Islet precursor cell (in vitro differentiated cells): Measurements from ENCODE around the gene DRC3.
"Not testable (repeated sequence)": the region's sequence is repeated elsewhere in the genome, so short reads cannot be mapped to it uniquely, and the experiment has no call there.

Source experiments
- DNase-seq: peaks from one replicate; pipeline ENCODE4 v3.0.0-alpha.2; 2018

The DRC3 gene, protein sequence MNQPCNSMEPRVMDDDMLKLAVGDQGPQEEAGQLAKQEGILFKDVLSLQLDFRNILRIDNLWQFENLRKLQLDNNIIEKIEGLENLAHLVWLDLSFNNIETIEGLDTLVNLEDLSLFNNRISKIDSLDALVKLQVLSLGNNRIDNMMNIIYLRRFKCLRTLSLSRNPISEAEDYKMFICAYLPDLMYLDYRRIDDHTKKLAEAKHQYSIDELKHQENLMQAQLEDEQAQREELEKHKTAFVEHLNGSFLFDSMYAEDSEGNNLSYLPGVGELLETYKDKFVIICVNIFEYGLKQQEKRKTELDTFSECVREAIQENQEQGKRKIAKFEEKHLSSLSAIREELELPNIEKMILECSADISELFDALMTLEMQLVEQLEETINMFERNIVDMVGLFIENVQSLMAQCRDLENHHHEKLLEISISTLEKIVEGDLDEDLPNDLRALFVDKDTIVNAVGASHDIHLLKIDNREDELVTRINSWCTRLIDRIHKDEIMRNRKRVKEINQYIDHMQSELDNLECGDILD

DNA sequence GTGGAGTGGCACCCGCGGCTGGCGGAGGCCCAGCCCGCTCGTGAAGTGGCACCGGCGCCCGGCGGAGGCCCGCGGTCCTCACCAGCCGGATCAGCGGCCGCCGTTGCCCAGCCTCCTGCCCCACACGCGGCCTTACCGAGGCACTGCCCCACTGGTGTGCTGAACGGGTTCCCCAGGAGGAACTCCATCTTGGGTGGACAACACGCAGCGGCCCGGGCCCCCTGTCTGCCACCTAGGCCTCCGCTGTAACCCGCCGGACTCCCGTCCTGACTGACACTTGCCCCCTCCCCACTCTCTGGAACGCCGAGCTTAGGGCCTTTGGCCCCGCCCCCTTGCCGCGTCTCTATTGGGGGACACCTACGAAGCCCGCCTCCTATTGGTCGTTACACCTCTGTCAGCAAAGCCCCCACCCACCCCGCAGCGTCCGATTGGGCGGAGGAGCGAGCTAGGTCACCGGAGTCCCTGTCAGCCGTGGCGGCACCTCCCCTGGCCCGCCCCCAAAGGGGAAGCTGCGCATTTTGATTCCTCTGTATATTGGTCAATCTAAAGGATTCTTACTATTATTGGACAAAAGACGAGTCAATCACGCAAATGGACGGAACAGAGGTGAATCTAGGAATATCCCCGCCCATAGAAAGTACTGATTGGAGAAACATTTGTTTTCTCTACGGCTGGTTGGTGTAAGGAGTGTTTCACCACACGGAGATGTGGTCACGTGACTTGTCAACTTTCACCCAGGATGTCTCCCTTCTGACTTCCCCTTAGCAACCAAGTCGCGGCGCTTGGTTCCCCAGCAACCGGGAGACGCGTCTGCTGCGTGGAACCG lies at the start of gene DRC3, which contains the start of gene TOM1L2:
DRC3 (plus strand) TSS at position 737 of the 826 bp plus-strand sequence. CDS start 4,737 bp downstream, outside the sequence.
TOM1L2 (minus strand) TSS at position 275 of the 826 bp plus-strand sequence; CDS start at position 188, 87 bp downstream.
- peak; percentile 100 for DNase-seq

DNA sequence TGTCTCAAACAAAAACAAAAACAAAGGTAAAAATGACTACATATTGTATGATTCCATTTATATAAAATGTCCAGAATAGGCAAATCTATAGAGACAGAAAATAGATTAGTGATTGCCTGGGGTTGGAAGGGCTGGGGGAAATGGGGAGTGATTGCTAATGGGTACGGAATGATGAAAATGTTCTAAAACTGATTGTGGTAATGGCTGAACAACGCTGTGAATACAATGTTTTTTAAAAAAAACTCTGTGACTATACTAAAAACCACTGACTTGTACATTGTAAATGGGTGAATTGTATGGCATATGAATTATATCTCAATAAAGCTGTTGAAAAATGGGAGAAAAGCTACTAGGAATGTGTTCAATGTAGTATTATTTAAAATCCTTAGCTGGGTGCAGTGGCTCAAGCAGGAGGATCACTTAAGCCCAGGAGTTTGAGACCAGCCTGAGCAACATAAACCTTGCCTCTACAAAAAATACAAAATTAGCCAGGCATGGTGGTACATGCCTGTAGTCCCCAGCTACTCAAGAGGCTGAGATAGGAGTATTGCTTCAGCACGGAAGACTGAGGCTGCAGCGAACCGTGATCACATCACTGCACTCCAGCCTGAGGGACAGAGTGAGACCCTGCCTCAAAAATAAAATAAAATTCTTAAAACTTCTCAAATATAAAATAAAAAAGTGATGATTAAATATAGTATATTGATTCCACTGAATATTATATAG lies 48.4 kb upstream of the DRC3 start:
- no peak for DNase-seq

DNA sequence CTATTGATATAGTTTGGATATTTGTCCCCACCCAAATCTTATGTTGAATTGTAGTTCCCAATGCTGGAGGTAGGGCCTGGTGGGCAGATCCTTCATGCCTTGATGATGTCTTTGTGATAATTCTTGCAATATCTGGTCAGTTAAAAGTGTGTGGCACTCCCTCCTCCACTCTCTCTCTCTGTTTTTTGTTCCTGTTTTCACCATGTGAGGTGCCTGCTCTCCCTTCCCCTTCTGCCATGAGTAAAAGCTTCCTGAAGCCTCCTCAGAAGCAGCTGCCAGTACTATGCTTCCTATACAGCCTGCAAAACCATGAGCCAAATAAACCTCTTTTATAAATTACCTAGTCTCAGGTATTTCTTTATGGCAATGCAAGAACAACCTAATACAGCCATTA lies 47.8 kb upstream of the DRC3 start:
- DNase-seq, result no peak

DNA sequence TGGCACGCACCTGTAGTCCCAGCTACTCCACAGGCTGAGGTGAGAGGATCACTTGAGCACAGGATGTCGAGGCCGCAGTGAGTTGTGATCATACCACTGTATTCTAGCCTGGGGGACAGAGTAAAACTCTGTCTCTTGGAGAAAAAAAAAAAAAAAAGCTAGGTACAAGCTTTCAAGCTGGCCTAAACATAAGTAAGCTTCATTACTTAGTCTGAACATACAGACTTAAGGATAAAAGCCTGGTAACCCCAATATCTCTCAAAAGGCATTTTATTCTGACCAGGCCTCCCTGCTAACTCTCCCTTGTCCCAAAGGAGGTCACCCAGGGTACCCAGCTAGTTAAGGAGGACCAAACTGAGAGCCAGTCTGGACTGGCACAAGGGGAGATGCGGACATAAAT lies 46.6 kb upstream of the DRC3 start:
- DNase-seq, result no peak

DNA sequence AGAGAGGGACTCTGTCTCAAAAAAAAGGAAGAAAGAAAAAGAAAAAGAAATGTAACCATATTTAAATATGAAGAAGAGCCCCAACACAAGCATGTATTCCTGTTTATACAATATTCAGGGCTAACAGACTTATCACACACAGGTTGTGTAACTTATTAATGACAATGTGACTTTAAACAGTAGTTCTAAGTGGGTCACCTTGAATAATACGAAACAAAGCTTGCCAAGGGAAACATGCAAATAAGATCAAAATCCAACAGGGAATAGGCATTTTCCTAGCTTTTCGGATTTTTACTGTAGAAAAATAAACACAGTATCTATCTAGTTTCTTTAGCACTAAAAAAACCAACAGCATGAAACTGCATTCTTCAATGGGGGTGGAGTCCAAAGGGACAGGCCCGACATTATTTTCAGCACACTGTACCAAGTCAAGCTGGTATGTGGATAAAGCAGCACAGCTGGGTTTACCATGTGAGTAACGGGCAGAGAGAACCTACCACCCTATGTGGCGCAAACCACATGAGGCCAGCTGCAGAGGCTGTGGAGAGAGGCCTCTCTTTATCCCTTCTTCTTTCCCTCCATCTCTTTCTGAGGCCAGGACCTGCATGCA lies 45.7 kb upstream of the DRC3 start:
- DNase-seq, result no peak

DNA sequence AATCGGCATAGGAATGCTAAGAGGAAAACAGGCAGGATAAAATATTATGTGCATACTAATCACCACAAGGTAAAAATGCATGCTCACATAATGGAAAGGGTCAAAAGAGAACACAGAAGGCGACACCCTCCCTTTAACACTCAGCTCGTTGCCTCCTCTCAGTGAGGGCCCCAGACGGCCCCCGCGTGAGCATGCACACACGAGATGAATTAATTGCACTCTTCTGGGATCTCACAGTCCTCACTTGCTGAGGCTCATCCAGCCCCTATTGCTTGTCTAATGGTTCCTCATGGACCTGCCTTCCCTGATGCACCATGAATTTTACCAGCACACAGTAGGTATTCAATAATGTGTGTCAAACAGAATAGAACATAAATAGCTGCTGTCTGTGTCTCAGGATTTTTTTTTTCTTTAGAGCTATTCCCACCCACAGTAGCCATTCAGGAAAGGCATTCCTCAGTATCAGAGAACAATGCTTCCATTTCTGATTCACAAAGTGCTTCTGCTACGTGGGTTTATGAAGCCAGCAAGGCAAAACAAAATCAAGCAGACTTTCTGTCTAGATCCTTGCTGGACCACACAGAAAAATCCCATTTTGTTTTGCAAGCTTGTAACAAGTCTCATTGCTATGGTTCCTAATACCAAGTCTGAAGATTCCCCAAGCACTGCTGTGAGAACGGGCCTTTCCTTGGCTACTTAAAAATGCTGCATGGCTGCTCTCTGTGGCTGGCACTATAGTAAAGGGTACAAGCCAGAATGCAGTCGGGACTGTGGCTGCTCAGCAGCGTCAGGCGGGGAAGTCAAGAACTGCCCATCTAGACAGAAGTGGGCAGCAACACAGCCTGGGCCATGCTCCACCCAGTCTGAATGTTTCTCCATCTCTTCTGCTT lies 44.0 kb upstream of the DRC3 start:
- peak; percentile 58 for DNase-seq

DNA sequence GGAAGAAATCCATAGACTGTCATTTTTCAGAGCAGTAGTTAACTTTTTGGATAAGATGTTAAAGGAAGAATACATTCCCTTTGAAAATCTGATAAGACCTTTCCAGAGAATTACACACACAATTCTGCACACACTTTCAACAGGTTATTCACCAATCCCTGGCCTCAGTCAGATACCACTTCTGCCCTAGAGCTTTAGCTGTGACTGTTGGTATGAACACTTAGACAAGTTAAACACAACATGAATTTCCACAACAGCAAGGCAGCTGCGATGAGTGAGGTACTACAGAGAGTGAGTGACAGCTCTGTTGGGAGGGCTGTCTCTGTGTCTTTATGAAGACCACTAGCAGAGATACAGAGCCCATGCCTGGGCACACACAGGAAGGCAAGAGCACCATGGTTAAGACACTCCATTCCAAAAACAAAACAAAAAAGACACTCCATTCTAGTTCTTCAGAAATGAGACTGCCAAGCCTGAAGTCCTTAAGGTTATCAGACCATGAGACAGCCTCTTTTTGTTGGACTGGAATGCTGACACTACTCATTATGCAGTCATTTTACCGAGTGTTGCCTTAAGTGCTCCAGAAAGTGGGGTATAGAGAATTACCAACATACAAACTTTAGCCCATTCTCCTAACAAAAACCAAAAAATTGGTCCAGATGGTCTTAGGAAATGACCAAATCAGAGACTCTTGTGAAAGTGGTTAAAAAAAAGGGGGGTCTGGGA lies 42.8 kb upstream of the DRC3 start:
- no peak for DNase-seq

DNA sequence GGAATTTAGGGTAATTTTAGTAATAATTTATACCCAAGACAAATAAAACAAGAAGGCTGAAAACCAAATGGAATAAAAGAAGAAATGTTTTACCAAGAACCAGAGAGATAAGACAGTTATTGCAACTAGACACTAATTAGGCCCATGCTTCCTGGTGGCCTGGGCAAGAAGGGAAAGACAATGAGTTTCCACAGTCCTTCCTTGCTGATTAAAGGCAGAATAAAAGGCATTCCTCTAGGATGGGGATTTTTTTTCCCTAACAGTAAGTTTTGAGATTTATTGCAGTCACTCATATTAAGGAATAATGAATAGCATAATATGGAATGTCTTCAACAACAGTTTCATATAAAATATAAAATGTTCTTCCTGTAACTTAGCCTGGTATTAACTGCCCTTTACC lies 42.0 kb upstream of the DRC3 start:
- no peak for DNase-seq

DNA sequence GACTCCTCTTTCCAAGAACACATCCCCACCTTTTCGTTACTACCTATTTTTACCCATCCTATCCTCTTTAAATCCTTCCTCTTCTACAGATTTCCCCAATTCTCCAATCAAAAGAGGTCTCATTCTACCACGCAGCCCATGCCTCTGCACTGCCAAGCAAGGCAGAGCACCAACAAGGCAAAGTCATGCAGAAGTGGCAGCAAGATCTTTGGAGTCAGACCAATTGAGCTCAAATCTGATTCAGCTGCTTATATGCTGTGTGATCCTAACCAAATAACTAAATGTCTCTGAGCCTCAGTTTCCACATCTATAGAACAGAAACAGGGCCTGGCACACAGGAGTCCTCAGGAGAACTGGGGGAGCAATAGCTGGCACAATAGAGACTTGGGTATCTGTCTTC lies 41.5 kb upstream of the DRC3 start:
- no peak for DNase-seq

DNA sequence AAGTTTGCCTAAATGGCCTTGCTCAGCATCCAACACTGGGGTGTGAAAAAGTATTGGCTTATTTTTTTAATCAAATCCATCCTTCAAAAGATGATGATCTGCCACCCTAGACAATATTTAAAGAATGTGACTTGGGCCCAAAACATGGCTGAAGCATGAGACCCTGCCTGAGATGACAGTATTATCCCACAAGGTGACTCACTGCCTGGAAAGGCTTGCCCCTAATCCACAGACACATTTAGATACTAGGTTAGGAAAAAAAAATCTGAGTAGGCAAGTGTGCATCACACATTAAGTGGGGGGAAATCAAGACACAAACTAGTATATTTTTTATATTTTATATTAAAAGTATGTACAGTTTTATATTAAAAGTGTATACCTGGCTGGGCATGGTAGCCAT lies 38.9 kb upstream of the DRC3 start:
- DNase-seq, result no peak

DNA sequence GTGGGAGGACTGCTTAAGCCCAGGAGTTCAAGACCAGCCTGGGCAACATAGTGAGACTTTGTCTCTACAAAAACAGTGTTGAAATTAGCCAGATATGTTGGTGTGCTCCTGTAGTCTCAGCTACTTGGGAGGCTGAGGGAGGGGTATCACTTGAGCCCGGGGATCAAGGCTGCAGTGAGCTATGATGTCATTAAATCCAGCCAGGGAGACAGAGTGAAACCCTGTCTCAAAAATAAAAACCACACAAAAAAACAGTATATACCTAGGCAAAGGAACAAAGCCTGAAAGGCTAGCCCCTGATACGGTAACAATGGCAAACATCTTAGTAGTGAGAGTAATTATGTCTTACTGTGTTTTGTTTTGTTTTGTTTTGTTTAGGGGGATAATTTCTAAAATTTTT lies 38.4 kb upstream of the DRC3 start:
- no peak for DNase-seq

DNA sequence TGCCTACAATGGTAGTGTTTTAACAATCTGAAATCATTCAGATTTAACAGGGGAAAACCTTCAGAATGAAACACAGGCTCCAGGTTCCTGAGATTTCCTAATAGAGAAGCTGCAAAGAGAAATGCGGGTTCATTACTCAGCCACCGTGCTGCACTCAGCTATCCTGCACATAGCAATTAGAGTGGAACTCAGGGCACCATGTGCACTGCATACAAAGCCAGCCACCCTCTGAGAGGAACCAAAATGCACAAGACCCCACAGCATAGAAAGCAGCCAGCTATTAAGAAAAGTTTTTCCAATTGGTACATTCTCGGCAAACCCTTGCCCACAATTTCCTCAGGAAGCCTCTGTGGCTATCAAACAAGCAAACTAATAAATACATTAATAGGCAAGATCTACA lies 37.9 kb upstream of the DRC3 start:
- peak; percentile 60 for DNase-seq

DNA sequence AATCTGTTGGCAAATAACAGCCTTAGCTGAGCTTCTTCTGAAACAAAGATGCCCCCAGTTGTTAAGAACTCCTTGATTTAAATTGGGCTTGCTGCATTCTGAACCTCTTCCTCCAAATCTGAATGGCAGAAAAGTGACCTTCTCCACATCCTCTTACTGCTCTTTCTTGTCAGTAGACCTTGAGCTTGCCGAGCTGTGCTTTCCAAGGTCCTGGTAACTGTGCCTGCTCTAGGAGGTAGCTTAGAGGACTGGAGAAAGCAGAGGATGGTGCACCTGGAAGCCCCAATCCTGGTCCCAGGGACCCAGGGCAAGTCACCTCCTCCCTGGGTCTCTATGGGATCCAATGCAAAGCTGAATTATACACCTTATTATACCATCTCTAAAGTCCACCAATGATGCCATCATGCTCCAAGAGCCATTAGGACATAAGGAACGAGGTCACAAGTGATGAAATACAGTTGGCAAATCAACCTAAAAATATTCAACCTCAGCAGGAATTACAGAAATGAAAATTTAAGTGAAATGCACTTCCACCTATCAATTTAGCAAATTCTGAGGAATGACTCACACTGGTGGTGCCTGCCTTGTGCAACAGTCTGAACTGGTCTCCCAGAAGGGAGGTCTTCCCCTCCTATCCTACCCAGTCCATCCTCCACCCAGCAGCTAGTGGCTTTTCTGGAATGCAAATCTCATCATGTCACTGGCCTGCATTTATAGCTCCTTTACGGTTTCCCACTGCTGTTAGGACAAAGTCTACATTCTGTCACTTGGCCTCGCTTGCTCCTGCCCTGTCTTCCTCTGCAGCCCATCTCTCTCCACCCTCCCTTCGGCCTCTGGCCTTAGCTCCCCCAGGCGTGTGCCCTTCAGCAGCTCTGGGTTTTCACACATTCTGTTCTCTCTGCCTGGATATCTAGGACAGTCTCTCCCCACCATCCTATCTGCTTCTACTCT lies 37.1 kb upstream of the DRC3 start:
- peak; percentile 92 for DNase-seq

DNA sequence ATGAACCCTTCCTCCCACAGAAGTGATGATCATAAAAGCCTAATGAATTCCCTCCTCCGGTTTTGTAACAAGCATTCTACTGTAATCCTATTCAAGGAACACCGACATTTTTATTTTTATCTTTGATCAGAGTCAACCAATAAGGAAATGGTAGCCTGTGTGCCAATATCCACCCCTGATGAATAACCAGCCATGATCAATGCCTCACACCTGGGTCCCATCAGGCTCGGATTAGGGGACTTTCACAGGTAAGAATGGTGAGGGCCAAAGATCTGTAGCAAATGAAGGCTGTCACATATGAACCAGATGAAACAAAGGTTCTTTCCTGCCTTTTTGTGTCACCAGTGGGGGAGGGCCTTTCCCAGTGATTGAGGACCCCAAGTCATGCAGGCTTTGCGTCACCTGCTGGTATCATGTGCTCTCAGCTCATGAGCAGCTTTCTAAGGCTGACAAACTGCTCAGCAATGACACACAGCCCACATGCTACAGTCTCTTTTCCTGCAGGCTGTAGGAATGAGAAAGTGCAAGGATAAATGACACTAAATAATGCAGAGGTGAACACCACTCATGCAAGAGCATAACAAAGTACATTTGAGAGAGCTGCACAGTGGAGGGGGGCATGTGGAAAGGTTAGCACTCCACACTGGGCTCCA lies 35.3 kb upstream of the DRC3 start:
- no peak for DNase-seq

DNA sequence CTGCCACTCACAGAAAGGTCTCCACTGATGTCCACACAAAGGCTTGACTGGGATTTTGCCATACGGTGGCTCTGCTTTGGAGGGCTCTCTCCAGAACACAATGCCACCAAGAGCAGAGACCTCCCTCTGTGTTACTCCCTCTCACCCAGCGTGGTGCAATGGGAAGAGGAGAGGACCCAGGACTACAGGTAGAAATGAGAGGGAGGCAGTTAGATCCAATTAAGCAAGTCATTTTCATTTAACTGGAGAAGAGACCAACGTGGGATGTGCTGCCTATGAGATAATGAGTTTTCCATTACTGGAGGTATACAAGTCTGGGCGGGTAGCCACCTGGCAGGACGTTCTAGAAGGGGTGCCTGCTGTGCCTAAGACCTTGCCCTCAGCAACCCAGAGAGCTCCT lies 34.7 kb upstream of the DRC3 start:
- DNase-seq, result no peak

DNA sequence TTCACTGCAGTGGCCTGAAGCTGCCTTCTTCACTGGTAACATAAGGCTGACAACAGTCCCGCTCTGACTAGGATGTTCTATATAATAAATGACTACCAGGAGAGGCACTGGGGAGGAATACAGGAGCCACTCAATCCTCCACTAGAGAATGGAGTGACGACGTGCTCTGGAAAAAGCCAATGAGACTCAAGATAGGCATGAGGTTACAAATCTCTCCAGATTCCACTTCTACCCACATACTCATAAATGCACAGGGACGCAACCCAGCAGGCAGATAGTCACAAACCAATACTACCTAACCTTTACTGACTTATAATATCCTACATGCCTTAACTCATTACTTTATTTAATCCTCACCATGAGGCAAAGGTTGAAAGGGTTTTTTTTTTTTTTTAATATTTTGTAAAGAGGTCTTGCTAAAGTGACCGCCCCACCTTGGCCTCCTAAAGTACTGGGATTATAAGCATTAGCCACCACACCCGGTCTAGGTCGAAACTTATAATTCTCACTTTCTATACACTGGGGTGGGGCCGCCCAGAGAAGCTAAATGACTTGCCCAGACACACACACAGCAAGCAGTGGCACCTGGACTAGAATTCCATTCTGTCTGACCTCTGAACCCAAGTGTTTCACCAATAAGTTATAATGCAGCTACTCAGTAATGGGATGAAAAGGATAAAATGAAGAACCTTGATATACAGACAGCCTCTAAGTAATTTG lies 34.1 kb upstream of the DRC3 start:
- no peak for DNase-seq

DNA sequence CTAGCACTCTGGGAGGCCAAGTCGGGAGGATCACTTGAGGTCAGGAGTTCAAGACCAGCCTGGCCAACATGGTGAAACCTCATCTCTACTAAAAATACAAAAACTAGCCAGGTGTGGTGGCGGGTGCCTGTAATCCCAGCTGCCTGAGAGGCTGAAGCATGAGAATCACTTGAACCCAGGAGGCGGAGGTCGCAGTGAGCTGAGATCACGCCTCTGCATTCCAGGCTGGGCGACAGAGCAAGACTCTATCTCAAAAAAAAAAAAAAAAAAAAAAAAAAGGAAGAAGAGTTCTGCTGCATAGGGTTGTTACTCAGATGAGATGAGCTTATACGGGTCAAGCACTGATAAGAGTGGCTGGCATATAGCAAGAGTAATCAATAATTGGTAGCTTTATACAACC lies 32.7 kb upstream of the DRC3 start:
- not testable (repeated sequence) for DNase-seq

DNA sequence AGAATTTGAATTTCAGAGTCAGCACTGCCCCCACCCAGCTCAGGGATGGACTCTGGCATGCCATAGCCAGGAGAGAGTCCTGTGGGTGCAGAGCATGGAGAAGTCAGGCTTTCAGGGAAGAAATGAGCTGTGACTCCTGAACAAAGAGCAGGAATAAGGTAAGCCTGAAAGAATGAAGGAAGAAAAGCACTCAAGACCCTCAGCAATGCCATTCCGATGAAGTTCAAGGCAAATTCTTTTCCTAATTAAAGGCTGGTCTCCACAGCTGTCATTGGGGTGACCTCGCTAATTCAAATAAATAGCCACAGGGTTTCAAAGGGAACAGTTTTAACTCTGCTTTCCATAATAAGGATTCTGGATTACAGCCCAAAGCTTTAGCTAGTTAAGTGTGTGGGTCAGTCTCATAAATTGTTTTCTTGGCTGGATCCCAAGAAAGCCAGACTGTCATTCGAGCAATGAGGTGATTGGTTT lies 32.2 kb upstream of the DRC3 start:
- peak; percentile 75 for DNase-seq
